Activated CD4-positive, CD25-positive, alpha-beta regulatory T cell treated with anti-CD3 and anti-CD28 coated beads, Interleukin-2, amount 50 U/mL, for 72 hours (primary cell): ENCODE measurements around the gene TMEM170B.

Source experiments
- DNase-seq: peaks from one replicate; pipeline ENCODE4 v3.0.0; 2021

TMEM170B gene

DNA sequence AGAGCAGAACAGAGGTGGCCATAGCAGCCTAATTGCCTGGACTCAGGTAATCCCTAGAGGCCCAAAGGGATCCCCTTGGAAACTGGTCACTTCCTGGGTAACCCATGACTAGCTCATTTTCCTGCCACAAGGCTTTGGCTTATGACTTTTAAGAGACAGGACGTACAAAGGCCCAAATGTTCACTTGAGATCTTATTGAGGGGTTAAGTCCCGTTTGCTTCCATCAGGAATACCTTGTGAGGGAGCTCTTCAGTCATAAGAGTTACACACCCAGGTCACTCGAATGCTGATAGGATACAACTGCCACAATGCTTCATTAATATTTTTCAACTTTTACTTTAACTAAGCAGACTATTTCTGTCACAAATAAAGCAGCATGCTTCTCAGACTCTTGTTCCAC lies 51.7 kb downstream of the TMEM170B start:
- no peak for DNase-seq

DNA sequence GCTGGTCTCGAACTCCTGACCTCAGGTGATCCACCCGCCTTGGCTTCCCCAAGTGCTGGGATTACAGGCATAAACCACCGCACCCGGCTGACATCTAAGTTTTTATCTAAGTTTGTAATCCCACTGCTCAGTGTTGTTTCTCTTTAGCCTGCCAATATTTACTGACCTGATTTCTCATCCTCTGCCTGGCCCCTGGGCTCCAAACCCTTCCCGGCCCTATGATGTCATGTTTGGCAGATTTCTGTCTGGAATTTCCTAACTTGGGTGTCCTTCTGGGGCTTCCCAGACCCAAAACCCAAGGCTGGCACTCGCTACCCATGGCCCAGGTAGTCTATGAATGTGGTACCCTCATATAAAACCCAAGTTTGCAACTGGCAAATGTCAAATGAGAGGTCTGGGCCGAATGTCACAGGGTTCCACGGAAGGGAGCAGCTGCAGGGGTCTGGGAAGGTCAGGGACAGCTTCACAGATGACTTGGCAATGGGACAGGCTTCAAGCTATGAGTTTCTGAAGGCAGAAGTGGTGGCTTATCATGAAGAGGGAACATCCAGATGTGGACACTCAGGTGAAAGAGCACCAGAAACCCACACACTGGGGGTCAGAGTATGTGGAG lies 54.9 kb downstream of the TMEM170B start:
- no peak for DNase-seq

DNA sequence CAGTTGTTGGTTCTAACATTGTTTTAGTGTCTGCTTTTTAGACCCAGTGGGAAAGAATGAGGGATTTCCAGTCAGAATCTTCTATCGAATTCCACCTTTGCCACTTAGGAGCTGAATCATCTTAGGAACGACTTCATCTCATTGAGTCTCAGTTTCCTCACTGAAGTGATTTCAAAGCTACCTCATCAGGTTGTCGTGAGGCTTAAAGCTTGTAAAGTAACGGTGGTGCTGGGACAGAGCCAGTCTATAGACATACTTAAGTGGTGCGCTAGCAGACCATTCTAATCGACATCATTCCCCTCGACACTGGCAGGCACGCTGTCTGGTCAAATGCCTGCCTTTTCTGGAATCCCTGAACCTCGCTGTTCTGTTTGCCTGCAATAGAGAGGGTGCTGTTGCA lies 55.5 kb downstream of the TMEM170B start:
- no peak for DNase-seq

DNA sequence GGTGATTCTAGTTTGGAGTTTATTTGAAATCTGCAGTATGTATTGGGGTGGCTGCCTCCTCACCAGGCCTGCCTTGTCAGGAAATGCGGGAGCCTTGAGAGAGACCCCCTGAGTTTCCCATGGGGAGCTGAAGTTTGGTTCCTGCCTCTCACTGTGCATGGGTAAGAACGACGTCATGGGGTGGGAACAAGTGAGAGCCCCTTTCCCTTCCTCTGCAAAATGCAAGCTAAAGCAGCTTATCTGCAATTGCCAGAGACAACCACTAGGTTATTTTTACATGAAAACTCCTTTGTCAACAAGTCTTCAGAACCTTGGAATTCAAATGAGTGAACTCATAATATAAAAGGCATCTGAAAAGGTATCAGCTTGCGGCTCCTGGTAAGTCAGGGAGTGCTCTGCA lies 58.4 kb downstream of the TMEM170B start:
- DNase-seq: no peak

DNA sequence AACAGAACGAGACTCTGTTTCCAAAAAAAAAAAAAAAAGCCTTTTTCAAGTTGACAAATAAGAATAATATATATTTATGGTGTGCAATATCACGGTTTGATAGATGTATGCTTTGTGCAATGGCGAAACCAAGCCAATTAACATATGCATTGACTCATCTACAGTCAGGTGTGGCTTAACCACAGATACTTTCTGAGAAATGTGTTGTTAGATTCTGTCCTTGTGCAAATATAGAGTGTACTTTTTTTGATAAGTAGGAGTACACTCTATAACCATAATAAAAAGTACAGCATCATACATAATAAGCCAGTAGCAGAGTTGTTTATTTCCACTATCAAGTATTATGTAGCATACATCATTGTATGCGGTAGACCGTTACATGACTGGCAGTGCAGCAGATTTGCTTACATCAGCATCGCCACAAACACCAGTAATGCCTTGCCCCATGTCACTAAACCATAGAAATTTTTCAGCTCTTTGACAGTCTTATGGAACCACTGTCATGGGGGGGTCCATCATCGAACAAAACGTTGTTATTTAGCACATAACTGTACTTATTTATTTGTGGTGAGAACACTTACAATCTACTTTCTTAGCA lies 59.2 kb downstream of the TMEM170B start:
- DNase-seq: no peak

DNA sequence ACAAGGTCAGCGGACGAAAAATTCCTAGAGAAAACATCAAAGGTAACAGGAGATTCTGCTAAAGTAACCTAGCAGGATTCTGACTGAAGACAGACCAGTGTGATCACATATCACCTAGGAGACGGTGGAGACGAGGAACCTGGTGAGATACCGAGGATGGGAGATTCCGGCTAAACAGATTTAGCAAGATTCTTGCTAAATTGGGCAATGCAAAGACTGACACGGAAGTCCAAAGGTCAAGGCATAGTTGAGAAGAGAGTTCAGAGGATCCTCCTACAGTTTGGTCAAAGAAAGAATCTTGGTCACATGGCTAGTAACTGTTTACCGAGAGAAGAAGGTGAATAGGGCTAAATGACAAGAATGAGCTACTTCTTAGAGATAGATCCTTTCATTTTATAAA lies 61.1 kb downstream of the TMEM170B start:
- no peak for DNase-seq

DNA sequence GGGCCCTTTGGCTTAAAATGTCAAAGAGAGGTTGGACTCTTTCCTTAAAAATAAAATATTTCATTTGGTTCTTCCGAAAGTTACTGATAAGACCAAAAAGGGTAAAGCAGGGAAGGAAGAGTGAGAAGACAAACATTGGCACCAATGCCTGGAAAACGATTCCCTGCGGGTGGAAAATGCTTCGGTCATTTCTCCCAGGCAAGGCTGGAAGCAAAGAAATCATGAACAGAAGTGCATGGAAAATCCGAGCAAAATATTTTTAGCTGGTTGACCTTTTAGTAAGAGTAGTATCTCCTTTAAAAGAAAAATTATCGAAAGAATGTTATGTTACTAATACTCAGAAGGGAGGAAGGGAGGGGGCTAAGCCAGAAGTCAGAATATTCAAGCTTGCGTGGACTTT lies 62.7 kb downstream of the TMEM170B start:
- DNase-seq: no peak

DNA sequence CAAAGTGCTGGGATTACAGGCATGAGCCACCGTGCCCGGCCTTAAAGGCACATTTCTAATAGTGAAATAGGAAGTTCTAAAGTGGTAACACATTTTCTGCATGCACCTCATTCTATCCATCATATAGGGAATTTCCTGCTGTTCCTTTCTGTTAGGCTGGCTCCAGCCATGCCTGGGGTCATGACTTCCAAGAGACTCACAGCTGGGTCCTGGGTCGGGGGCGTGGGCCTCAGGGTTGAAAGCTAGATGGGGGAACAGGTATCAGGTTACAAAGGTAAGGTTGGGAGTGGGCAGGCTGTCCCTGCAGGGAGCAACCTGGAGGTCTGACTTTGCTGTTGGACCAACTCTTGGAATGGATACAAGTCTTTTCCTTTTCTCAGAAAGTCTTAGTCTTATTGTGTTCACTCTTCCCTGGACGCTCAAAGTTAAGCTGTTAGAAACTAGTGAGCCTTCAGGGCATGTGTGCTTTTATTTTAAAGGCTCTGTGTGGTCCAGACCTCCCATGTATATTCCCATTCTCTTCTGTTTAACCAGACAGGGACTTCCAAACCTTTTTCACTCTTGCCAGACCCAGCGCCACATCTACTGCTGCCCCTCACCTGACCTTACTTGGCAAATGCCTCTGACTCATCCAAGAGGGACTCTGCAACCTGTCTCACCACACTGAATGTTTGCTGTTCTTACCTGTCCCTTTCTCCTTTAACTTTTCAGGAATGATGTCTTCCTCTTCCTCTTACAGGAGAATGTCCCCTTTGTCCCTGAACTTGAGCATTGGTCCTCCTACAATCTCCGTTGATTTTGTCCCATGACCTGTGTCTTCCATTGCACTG lies 64.4 kb downstream of the TMEM170B start:
- DNase-seq: no peak

DNA sequence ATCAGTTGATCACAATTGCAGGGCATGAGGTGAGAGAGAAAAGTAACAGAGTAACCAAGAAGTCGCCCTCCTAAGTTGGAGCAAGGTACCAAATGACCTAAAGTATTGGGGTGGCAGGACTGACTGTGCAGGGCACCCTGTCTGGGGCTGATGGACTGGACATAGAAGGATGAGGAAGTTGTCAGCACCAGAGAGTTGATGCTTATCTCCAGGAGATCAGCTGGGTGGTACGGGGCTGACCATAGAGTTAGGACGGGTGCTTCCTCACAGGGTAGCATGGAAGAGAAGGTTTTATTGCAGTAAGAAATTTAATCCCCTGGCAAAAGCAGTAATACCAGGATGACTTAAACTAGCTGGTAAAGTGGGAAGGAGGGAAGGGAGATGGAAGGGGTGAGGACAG lies 66.7 kb downstream of the TMEM170B start:
- DNase-seq: no peak

DNA sequence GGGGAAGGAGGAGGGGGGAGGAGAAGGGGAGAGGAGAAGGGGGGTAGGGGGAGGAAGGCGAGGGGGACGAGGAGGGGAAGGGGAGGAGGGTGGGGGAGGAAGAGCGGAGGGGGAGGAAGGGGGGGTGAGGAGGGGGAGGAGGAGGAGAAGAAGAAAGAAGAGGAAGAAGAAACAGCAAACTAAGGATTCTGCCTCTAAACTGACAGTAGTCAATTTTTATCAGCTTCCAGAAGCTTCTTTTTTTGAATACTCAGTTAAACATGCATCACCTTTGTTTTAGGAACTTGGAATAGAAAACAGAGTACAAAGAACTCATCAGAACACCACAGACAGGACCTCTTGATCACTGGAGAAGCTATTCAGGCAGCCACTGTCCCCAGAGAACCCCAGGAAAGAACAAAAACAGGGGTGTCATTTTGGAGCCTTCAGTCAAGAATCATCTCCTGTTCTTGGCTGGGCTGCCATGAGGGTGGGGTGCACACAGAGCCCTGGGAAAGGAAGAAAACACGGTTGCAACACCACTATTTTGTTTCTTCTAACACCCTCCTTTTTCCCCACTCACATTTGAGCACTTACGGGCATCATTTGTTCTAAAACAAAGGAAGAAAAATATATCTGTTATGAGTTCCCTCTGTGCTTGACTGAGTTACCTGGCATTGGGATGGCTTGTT lies 67.4 kb downstream of the TMEM170B start:
- DNase-seq: no peak

DNA sequence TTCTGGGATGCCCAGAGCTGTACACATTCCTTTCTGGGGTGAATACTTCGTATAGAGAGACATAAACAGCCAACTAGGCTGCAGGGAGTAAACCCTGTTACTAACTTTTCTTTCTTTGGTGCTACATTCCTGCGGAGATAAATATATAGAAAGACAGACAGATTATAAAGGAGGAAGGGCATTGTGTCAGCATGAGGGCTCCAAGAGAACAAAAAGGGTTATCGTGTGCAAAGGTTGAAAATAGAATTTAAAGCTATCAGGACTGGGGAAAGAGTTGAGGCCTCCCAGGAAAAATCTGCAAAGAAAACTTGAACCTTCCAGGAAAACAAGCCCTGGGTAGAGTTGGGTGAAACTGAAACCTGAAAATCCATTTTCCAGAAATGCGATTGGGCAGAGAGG lies 68.0 kb downstream of the TMEM170B start:
- no peak for DNase-seq

DNA sequence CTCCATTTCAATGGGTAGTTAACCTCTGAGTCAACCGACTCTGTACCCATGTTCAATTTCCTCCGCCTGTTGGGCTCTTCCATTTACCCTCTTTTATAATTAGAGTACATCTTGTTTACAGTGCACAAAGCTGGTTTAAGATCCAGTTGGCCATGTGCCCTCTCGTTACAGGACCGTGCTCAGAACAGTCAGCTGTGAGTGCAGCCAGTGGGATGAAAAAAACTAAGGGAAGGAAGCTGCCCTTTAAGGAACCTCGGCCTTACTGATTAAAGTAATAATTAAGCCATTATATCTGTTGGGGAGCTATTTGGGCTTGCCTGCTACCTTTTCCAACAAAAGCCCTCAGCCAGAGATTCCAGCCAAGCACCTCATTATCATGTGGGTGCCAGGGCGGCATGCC lies 68.8 kb downstream of the TMEM170B start:
- no peak for DNase-seq

DNA sequence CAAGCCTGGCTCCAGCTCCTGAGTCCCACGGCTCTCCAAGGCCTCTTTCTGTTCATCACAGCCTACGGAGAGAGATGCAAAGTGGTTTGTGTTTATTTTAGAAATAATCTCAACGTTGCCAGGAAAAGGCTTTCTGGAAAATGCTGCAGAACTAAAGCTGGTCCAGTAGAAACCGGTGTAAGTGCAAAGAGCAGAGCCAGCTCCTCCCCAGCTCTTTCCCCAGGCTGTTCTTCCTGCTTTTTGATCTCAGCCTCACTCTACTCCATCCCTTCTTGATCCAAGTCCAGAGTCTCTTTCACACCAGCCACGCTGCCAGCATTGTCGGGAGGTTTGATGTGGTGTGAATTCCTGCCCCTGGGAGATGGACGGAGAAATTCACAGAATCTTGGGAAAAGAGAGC lies 69.8 kb downstream of the TMEM170B start:
- no peak for DNase-seq

DNA sequence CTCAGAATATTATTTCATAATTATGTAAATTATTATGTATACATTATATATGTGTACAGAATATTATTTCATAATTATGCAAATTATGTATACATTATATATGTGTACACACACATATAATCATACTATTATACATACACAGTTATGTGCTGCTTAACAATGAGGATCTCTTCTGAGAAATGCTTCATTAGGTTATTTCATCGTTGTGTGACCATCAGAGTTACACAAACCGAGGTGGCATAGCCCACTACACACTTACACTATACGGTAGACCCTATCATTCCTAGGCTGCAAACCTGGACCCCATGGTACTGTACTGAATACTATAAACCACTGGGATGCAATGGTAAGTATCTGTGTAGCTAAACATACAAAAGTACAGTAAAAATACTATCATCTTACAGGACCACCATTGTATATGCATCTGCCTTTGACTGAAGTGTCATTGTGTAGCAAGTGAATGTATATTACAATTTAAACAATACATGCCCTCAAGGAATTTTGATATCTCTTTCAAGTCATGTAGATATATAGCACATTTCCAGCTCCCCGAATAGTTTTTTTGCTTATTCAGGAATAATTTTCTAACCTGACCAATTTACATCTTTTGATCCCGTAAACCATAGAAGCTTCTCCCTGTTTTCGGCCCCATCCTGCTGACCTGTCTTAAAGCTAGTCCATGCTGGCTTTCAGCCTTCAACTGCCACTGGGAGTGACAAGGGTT lies 71.2 kb downstream of the TMEM170B start:
- DNase-seq: no peak

DNA sequence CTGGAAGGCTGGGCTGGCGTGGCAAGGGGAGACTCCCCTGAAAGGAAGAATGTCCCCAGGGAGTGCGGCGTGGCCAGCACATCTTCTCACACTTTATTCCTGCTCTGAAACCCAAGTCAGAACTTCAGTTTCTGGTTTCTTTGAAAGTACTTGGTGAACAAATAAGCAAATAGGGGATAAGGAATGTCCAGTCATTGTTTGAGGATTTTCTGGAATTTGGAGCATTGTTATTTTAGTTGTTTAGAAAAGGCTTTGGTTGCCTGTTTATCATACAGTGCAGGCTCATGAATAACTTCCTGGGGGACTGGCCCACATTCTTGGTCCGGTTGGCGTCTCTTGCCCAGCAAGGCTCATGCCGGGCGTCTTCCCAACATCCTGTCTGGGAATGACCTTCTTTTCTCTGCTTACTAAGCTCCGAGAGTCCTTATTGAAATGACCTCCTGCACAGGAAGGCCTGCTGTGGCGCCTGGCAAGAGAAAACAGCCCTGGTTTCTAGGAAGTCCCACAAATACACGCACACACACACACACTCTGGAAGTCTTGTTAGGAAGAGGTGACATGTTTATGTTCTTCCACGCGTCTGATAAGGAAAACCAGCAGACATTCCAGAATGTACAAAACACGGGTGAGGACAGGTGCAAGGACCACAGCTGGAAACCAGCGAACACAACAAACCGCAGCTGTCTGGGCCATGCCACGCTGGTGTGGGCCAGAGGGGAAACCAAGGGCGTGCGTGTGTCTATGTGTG lies 71.9 kb downstream of the TMEM170B start:
- DNase-seq: no peak

DNA sequence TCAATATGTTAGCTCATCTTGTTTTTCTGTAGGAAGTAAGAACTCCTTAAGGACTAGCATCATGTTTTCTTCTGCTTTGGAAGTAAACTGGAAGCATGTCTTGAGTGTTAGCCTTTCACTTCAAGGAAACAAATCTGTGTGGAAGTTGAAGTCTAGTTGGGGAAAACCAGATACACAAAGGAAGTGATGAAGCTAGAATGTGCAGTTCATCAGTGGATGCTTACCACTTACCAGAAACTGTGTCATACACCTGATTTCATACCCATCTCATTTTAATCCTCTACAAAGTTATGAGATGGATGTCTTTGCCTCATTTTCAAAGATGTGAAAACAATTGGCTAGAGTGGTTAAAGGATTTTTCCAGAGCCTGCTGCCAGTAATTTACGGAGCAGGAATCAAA lies 75.8 kb downstream of the TMEM170B start:
- no peak for DNase-seq

DNA sequence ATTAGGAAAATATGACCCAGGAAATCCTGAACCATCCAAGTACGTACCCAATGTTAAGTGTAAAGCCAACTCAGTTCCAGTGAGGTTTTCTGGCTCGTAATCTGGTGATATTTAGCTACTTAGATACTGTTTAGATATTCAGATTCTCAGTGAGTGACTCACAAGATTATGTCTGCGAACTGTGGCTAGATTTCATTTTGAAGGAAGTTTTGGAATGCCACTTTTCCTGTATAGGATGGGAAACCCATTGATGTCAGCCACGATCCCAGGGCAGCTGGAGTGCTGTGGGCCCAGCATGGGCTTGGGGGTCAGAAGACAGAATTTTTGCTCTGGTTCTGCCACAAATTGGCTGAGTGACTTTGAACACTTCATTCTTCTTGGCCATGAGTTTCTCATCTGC lies 76.3 kb downstream of the TMEM170B start:
- no peak for DNase-seq

DNA sequence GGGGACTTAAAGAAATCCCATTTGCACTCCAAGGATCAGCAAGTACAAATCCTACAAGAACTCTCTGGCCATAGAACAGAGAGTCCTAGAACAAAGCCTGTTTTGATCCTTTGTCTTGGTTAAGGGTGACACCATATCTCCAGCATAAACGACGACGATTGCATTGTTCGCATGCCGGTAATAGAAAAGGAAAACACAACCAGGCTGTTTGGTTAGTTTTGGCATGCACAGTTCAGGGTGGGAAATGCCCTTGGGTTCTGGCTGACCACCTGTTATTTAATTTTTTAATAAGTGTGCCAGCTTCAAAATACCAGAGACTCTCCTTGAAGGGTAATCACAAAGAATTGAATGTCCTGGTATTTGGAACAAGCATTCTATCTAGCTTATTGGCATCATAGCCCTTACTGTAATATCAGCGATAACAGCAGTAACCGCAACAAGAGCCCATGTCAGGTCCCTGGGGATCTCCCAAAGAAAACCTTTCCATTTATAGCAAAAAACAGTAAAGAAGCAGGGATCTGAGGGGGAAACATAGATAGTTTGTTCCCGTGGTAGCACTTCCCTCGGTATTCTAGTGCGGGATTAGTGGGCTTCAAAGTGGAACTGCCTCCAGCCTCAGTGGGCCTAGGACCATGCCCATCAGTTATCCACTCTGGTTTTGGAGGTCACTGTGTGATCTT lies 77.1 kb downstream of the TMEM170B start:
- no peak for DNase-seq

DNA sequence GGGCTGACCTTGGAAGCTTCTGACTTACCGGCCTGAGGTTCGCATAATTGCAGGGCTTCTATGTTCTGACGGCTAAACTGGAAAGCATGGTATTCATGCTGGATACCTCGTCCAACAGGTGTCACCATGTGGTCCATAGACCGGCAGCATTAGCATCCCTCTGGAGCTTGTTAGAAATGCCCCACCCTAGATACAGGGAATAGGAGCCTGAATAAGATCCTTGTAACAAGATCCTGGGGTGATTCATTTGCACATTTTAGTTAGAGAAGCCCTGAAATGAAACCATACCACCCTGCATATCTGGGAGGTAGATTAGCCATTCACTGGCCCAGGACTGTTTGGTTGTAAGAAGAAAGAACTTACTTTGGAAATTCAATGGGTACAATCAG lies 77.7 kb downstream of the TMEM170B start:
- DNase-seq: no peak

DNA sequence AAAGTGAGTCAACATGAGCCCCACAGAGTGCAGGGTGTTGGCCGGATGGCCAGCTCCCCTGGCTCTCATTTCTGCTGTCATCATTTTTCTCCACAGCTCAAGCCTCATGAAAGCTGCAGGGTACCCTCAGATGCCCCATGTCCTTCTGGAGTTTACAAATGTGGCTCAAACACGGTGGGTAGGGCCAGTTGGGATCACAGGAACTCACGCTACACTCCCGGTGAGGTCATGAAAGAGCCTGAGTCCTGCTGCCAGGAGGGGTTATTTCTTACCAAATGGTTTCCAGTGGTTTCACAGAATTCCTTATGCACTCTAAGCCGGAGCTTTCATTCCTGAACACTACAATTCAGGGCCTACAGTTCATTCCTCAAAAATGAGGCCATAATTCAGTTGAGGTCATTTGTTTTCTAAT lies 78.7 kb downstream of the TMEM170B start:
- DNase-seq: no peak

DNA sequence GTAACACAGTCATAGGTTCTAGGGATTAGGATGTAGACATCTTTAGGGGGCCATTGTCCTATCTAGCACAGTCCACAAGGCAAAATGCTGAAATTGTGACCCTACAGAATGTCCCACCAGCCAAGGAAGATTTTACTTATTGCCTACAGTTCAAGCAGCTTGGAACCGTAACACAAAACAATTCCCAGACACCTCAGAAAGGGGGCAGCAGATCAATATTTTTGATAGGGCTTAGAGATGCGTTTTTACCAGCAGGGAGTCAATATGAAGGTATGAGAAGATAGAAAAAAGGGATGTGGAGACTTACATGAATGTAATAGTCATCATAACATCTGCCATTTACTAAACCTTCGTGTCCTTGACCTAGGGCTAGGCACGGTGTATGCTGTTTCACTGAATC lies 81.0 kb downstream of the TMEM170B start:
- no peak for DNase-seq

DNA sequence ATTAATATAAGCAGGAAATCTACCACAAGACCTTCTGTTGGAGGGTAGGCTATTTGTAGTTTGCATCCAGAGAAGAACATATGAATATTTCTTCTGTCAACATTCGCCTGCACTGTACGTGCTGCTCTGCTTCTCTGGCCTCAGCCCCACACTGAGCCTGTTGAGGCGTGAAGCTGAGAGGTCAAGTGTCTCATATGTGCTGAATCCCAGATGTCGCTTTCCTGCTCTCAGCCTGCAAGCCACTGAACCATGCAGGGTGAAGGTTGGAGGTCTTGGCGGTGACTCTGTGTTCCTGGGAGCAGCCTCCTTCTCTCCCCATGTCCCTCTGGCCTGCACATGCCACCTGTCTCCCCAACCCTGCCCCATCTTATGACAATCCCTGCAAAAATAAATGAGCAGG lies 83.6 kb downstream of the TMEM170B start:
- no peak for DNase-seq
